HG03439 (cell line): ENCODE data around the gene PIK3CB.
"Not testable (repeated sequence)": the region's sequence is repeated elsewhere in the genome, so short reads cannot be mapped to it uniquely, and the experiment has no call there.

ENCODE experiments used
- ATAC-seq: cut with Tn5 transposase; IDR thresholded peaks from one replicate; pipeline ENCODE4 v1.9.1; 2021; ENCODE audit warnings: mild to moderate bottlenecking, moderate library complexity; ENCODE audit not compliant: unreplicated experiment

PIK3CB gene

DNA sequence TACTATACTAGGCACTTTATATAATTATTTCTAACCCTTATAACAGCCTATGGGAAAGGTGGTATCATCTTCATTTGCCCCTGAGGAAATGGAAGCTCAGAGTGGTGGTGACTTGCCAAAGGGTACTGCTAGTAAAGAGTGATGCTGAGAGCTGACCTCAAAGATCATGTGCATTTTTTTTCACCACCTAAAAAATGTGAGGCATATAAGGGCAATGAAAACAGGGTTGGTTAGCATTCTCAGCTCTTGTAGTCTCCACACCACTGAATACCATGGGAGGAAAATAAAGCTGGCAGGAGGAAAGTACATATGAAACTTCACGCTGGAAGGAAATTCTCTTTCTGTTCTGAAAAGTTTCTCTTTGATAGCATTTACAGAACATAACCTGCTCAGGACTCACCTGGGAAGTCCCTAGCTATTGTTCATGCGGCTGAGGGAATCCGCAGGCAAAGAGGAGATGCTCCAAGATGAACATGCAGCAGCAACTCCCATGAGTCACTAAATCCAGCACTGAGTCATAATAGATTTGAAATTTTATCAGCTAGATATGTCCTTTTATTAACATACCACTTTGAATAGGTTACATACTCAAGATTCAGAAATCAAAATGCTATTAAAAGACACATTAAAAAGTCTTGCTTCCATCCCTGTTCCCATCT lies 208.9 kb downstream of the PIK3CB start:
- ATAC-seq = no peak

DNA sequence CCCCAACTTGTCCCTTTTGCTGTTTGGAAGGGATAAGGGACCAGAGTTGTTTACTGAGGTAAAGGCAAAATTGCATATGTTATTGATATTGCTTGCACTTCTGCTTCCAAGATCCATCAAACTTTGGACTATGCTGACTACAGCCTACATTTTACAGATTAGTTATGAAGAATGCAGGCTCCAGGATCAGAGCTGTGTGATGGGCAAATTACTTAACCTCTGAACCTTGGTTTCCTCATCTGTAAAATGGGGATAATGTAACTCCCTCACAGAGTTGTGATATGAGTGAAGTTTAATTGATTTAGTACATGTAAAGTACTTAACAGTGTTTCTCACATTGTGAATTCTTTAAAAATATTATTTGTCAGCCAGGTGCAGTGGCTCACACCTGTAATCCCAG lies 210.2 kb downstream of the PIK3CB start:
- ATAC-seq = no peak

DNA sequence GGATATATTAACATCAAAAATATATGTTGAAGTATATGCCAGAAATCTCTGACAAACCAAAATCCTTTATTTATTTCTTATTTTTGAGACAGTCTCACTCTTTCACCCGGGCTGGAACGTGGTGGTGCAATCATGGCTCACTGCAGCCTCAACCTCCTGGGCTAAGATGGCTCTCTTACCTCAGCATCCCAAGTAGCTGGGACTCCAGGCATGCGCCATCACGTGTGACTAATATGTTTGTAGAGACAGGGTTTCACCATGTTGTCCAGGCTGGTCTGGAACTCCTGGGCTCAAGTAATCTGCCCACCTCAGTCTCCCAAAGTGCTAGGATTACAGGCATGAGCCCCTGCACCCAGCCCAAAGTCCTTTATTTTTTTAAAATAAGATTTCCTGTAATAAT lies 214.3 kb downstream of the PIK3CB start:
- no peak for ATAC-seq

DNA sequence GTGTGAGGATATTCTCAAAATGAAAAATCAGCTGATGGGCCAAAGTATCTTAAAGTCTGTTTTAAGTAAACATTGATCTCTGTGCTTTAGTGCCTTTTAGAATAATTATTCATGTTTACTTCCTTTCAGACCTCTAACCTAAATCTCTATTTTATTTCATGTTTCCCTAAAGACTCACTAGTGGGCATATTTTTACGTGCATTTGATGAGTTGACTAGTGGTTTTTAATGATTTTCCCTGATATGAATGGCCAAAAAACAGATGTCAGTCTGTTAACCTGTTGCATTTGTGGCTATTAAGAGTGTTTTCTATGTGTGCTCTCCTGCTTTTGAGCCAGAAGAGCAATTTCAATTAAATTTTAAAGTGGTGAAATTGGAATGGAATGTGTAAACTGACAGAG lies 219.3 kb downstream of the PIK3CB start:
- ATAC-seq = no peak

DNA sequence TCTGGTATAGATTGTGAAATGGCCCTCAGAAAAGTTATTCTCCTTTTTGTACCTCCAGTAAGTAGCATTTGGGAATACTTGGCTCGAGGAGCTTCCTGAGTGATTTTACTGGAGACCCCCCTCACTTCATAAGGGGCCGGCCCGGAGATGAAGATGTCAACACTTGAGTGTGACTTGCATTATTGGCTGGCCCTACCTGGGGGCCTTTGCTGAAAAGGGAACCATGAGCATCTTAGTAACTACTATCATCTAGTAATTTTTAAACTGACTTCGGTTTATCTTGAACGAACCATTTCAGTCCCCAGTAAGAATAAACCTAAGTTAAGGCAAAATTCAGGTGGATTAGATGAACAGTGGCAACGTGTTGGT lies 224.8 kb downstream of the PIK3CB start:
- ATAC-seq = no peak

DNA sequence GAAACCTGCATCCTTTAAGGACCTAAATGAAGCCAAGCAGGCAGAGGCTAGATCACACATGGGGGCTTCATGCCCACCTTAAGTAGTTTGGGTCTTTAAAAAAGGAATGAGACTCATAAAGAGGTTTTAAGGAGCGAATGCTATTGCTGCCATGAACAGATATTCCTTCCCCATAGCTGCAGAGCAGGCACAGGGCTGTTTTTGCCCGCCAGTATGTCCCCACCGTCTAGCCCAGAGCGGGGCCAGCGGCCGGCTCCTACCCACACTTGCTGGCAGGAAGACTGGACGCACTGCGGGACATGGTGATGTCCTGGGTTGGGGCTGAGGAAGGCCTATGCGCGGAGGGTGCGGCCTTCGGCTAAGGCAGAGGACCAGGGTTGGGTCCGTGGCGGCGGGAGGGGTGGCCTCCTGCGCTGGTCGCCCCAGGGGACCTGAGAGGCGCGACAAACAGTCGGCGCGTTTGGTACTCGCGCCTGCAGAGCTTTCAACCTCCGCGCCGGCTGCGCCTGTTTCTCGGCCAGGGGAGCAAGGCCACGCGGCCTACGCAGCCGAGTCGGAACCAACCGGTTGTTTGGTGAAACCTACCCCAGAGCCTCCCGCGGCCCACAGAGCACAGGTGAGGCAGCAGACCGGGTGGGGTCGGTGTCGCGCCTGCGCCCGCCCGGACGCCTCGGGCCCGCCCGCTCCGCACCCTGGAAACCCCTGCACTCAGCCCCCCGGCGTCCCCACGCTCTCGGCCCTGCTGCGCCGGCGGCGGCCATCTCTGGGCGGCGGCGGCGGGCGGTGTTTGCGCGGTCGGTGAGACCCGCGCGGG lies 226.2 kb downstream of the PIK3CB start, which contains the start of gene FAIM:
TSS of gene FAIM (plus strand) at position 450 of the 814 bp plus-strand sequence. CDS start 10,956 bp downstream, outside the sequence.
- ATAC-seq = peak; percentile 75

DNA sequence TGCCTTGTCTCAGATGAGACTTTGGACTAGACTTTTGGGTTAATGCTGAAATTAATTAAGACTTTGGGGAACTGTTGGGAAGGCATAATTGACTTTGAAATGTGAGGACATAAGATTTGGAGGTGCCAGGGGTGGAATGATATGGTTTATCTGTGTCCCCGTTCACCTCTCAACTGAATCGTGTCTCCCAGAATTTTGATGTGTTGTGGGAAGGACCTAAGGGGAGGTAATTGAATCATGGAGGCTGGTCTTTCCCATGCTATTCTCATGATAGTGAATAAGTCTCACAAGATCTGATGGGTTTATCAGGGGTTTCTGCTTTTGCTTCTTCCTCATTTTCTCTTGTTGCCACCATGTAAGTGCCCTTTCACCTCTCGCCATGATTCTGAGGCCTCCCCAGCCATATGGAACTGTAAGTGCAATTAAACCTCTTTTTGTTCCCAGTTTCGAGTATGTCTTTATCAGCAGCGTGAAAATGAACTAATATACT lies 230.6 kb downstream of the PIK3CB start:
- ATAC-seq = not testable (repeated sequence)
